Measurements from ENCODE around the gene FAM20A. TPM values are rescaled to one million over a fixed set of nuclear protein-coding genes. Genes with fewer than 3 reads are reported as not detected.

Gene FAM20A
- total RNA-seq, 1 experiment from 2014 or later = not detected

- no TSS peak for BruUV-seq (replicated peaks)
- Histone ChIP-seq H3K79me2 (ENCODE audit: insufficient read depth, low read length) (no peaks in the 10 kb centered on the region), H3K4me3 (replicated peaks in 1 of 2; ENCODE audit: low read depth in 1 of 2, low read length in 2 of 2) (no peak overlapping the region), H3K9ac (ENCODE audit: low read length) (no peak overlapping the region), H3K4me2 (ENCODE audit: low read length) (no peak overlapping the region), H3K36me3 (ENCODE audit: control insufficient read depth in 1 of 2, insufficient read depth in 2 of 2, low read length in 2 of 2) (peaks cover 2 to 13% of the 10 kb centered on the region in 2 experiments; a peak in 1 of 4 replicates), H2AFZ (ENCODE audit: low read depth, low read length, poor library complexity, severe bottlenecking) (no peak overlapping the region), H4K20me1 (ENCODE audit: insufficient read depth) (no peaks in the 10 kb centered on the region), H3K27me3 (ENCODE audit: insufficient read depth, low read length) (no peaks in the 10 kb centered on the region), H3K4me1 (ENCODE audit: control insufficient read depth in 1 of 2, insufficient read depth in 2 of 2, low read length in 2 of 2) (no peaks in the 10 kb centered on the region), H3K27ac (ENCODE audit: low read depth, low read length) (no peak overlapping the region), H3K9me3 (ENCODE audit: control insufficient read depth in 1 of 2, insufficient read depth in 1 of 2, low read depth in 1 of 2, low read length in 2 of 2) (no peaks in the 10 kb centered on the region), H3K9me2 (ENCODE audit: insufficient read depth) (no peaks in the 10 kb centered on the region)
- CTCF ChIA-PET = no interaction called here
- intact Hi-C loops (cut with micrococcal nuclease) = no loop called here
- DNase-seq (ENCODE audit: low read depth, low spot score) (no peak), ATAC-seq (no peak)
- POLR2A ChIA-PET = no interaction called here
- RAD21 ChIA-PET (ENCODE audit: low non-redundant PET in 1 of 2, low total read pairs in 2 of 2, uncharacterized antibody in 2 of 2, unreplicated experiment in 2 of 2) = no interaction called here
- TF ChIP-seq SRF (IDR thresholded peaks at IDR 0.05; ENCODE audit: low read depth) (no peak), SIN3A (IDR thresholded peaks at IDR 0.05; ENCODE audit: low read depth) (no peak)
Observed at GRCh38 chr17:68542698-68543463, 58.3 kb downstream of the FAM20A start.

- Histone ChIP-seq H2AFZ (ENCODE audit: low read depth, low read length, poor library complexity, severe bottlenecking) (no peak overlapping the region), H3K27ac (ENCODE audit: low read depth, low read length) (no peak overlapping the region), H3K9me2 (ENCODE audit: insufficient read depth) (no peaks in the 10 kb centered on the region), H3K79me2 (ENCODE audit: insufficient read depth, low read length) (no peaks in the 10 kb centered on the region), H3K4me2 (ENCODE audit: low read length) (no peak overlapping the region), H3K36me3 (ENCODE audit: control insufficient read depth in 1 of 2, insufficient read depth in 2 of 2, low read length in 2 of 2) (peaks cover 5 to 22% of the 10 kb centered on the region in 2 experiments; a peak in 3 of 4 replicates), H3K4me1 (ENCODE audit: control insufficient read depth in 1 of 2, insufficient read depth in 2 of 2, low read length in 2 of 2) (no peaks in the 10 kb centered on the region), H3K27me3 (ENCODE audit: insufficient read depth, low read length) (no peaks in the 10 kb centered on the region), H3K4me3 (replicated peaks in 1 of 2; ENCODE audit: low read depth in 1 of 2, low read length in 2 of 2) (no peak overlapping the region), H3K9me3 (ENCODE audit: control insufficient read depth in 1 of 2, insufficient read depth in 1 of 2, low read depth in 1 of 2, low read length in 2 of 2) (no peaks in the 10 kb centered on the region), H4K20me1 (ENCODE audit: insufficient read depth) (no peaks in the 10 kb centered on the region), H3K9ac (ENCODE audit: low read length) (no peak overlapping the region)
- intact Hi-C loops (cut with micrococcal nuclease) = no loop called here
- DNase-seq (ENCODE audit: low read depth, low spot score) (no peak), ATAC-seq (no peak)
- ChIA-PET POLR2A (no interaction called here), RAD21 (ENCODE audit: low non-redundant PET in 1 of 2, low total read pairs in 2 of 2, uncharacterized antibody in 2 of 2, unreplicated experiment in 2 of 2) (no interaction called here), CTCF (no interaction called here)
- BruUV-seq (replicated peaks) = no TSS peak
- TF ChIP-seq FOSL1 (IDR thresholded peaks at IDR 0.05; ENCODE audit: low read depth) (no peak), SRF (IDR thresholded peaks at IDR 0.05; ENCODE audit: low read depth) (no peak)
Observed at GRCh38 chr17:68541816-68542215, 59.4 kb downstream of the FAM20A start.

All from HCT116 (cell line).